GM10248 (cell line): ENCODE measurements around the gene GPSM1.

Experiments
- CTCF ChIA-PET: fragments of 300-600 bp; sonication (Branson Sonifier 250); formaldehyde crosslinking; extraction: SDS; loops from one replicate; lab custom pipeline; 2021; ENCODE audit warnings: antibody characterized with exemption; lab: Yijun Ruan, JAX
- POLR2A ChIA-PET: fragments of 350-650 bp; sonication (Branson Sonifier 250); formaldehyde crosslinking; extraction: SDS; loops from one replicate; lab custom pipeline; 2020; ENCODE audit warnings: antibody characterized with exemption; lab: Yijun Ruan, JAX
- DNase-seq: peaks from one replicate; pipeline ENCODE4 v3.0.0; 2012; ENCODE audit errors: extremely low spot score
- TF ChIP-seq, protein P1 (sequence below): IDR thresholded peaks from 2 replicates; pipeline ENCODE4 v1.5.1; 2012; ENCODE audit warnings: mild to moderate bottlenecking, low read depth; ENCODE audit errors: extremely low read depth, missing control alignments, control extremely low read depth

Gene GPSM1

GRCh38 chr9:136289651-136290507 lies 37.5 kb upstream of the GPSM1 start:
- ChIA-PET POLR2A (no interaction called here), CTCF (interaction anchor here (1.0 kb wide), 1 partner anchor 119 kb away, joined by 3 read pairs; no protein-coding TSS in a partner anchor)
- no peak for DNase-seq
- TF ChIP-seq, protein P1, sequence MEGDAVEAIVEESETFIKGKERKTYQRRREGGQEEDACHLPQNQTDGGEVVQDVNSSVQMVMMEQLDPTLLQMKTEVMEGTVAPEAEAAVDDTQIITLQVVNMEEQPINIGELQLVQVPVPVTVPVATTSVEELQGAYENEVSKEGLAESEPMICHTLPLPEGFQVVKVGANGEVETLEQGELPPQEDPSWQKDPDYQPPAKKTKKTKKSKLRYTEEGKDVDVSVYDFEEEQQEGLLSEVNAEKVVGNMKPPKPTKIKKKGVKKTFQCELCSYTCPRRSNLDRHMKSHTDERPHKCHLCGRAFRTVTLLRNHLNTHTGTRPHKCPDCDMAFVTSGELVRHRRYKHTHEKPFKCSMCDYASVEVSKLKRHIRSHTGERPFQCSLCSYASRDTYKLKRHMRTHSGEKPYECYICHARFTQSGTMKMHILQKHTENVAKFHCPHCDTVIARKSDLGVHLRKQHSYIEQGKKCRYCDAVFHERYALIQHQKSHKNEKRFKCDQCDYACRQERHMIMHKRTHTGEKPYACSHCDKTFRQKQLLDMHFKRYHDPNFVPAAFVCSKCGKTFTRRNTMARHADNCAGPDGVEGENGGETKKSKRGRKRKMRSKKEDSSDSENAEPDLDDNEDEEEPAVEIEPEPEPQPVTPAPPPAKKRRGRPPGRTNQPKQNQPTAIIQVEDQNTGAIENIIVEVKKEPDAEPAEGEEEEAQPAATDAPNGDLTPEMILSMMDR: no peak

GRCh38 chr9:136290508-136291000 lies 36.8 kb upstream of the GPSM1 start:
- POLR2A ChIA-PET: no interaction called here
- CTCF ChIA-PET: no interaction called here
- no peak for DNase-seq
- TF ChIP-seq, protein P1: no peak

DNA sequence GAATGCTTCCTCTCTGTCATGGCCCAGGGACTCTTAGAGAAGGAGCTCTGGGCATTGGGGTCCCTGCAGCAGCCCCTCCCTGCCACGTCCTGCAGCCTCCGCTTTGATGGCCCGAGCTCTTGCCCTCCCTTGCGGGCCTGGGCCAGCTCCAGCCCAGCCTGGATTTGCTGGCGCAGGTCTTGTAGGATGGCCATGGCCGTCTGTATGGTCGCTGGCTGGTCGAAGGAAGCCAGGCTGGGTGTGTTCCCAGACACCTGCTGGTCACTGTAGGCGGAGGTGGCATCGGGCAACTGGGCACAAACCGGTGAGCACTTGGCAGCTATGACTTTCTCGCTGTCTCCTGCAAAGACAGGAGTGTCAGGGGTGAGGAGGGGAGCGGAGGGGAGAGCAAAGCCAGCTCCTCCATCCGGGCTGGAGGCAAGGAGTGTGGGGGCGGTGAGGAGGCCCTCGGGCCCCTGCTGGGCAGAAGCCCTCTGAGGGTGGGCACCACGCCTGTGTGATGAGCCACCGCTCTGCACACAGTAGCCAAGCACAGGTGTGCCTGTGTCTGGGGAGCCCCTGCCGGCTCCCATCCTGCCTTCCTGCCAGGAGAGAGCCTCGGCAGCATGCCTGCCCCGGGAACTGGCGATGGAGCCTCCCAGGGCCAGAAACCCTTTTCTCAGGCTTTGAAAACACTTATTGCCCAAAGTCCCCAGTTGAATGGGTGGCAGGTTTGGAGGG lies 35.9 kb upstream of the GPSM1 start:
- POLR2A ChIA-PET: no interaction called here
- CTCF ChIA-PET: no interaction called here
- no peak for DNase-seq
- TF ChIP-seq, protein P1: no peak

- ChIA-PET POLR2A (no interaction called here), CTCF (no interaction called here)
- DNase-seq: no peak
- TF ChIP-seq, protein P1: no peak
Measured at GRCh38 chr9:136292026-136292538, 35.3 kb upstream of the GPSM1 start.

GRCh38 chr9:136292591-136293448 lies 34.5 kb upstream of the GPSM1 start:
- TF ChIP-seq, protein P1: no peak
- DNase-seq: no peak
- CTCF ChIA-PET: no interaction called here
- POLR2A ChIA-PET: no interaction called here
